NCI-H1048 (cell line): ENCODE data around the gene SYNE3.
"Not testable (repeated sequence)": the region's sequence is repeated elsewhere in the genome, so short reads cannot be mapped to it uniquely, and the experiment has no call there.

Source experiments
- DNase-seq: peaks from one replicate; lab custom pipeline; 2025; lab: John Stamatoyannopoulos, UW

SYNE3 gene

GRCh38 chr14:95523815-95524448 is 7.5 kb upstream of the SYNE3 start:
- DNase-seq: no peak

- no peak for DNase-seq
Measured at GRCh38 chr14:95523051-95523814, 6.8 kb upstream of the SYNE3 start.

- DNase-seq: no peak
Measured at GRCh38 chr14:95522556-95522955, 6.1 kb upstream of the SYNE3 start.

- DNase-seq: no peak
Measured at GRCh38 chr14:95522116-95522515, 5.7 kb upstream of the SYNE3 start.

- DNase-seq: no peak
Measured at GRCh38 chr14:95521001-95521400, 4.6 kb upstream of the SYNE3 start.

GRCh38 chr14:95520346-95520745 is 3.9 kb upstream of the SYNE3 start:
- no peak for DNase-seq

- DNase-seq: no peak
Measured at GRCh38 chr14:95519699-95520098, 3.2 kb upstream of the SYNE3 start.

GRCh38 chr14:95518045-95518751 is 1.7 kb upstream of the SYNE3 start:
- no peak for DNase-seq

GRCh38 chr14:95515596-95516552 is 576 bp downstream of the SYNE3 start:
- no peak for DNase-seq

- no peak for DNase-seq
Measured at GRCh38 chr14:95515080-95515489, 1.4 kb downstream of the SYNE3 start.

GRCh38 chr14:95514131-95515079 is 2.0 kb downstream of the SYNE3 start:
- no peak for DNase-seq

- DNase-seq: no peak
Measured at GRCh38 chr14:95513291-95513690, 3.2 kb downstream of the SYNE3 start.

- DNase-seq: no peak
Measured at GRCh38 chr14:95511687-95512086, 4.8 kb downstream of the SYNE3 start.

- no peak for DNase-seq
Measured at GRCh38 chr14:95510804-95511203, 5.6 kb downstream of the SYNE3 start.

GRCh38 chr14:95510344-95510743 is 6.1 kb downstream of the SYNE3 start:
- not testable (repeated sequence) for DNase-seq

GRCh38 chr14:95509495-95509894 is 7.0 kb downstream of the SYNE3 start:
- DNase-seq: no peak

- no peak for DNase-seq
Measured at GRCh38 chr14:95508377-95508776, 8.1 kb downstream of the SYNE3 start.

GRCh38 chr14:95507701-95508103 is 8.7 kb downstream of the SYNE3 start:
- no peak for DNase-seq

- DNase-seq: no peak
Measured at GRCh38 chr14:95507174-95507573, 9.3 kb downstream of the SYNE3 start.

- DNase-seq: no peak
Measured at GRCh38 chr14:95505030-95505589, 11.3 kb downstream of the SYNE3 start.
